ENCODE measurements around the gene SLC25A53.
"Not testable (repeated sequence)": the region's sequence is repeated elsewhere in the genome, so short reads cannot be mapped to it uniquely, and the experiment has no call there.

The SLC25A53 gene

GRCh38 chrX:104075778-104076445 lies 80.9 kb downstream of the SLC25A53 start, which contains the start of gene TMSB15C:
TMSB15C (minus strand) TSS chrX:104076236.
- not testable (repeated sequence) for DNase-seq (ENCODE audit: low read depth in 2 of 2)

- not testable (repeated sequence) for DNase-seq (ENCODE audit: low read depth in 2 of 2)
Observed at GRCh38 chrX:104062636-104063035, 94.2 kb downstream of the SLC25A53 start.

- DNase-seq (ENCODE audit: low read depth in 2 of 2), result not testable (repeated sequence)
Observed at GRCh38 chrX:104054956-104055355, 101.9 kb downstream of the SLC25A53 start.
